Measurements from ENCODE around the gene NIPBL. TPM values are rescaled to one million over a fixed set of nuclear protein-coding genes. Genes with fewer than 3 reads are reported as not detected.

Gene NIPBL
- total and polyA plus RNA-seq, 2 experiments from 2014 or later = 18.5 to 35.0 TPM

GRCh38 chr5:36939969-36940858 lies 63.6 kb downstream of the NIPBL start:
- H3K9me3 ChIP-seq (ENCODE audit: low read depth) = no peaks in the 10 kb centered on the region
- H3K4me3 ChIP-seq = no peak overlapping the region
- peak; percentile 12 for DNase-seq (ENCODE audit: low spot score)
- no peaks in the 10 kb centered on the region for H3K4me1 ChIP-seq (ENCODE audit: insufficient read depth)
- peak overlapping the region; percentile 59 for H3K4me2 ChIP-seq
- H3K79me2 ChIP-seq = peaks cover 98% of the 10 kb centered on the region
- no peaks in the 10 kb centered on the region for H3K9me2 ChIP-seq (replicated peaks; ENCODE audit: insufficient read depth)
- no peaks in the 10 kb centered on the region for H3K27me3 ChIP-seq
- no peak overlapping the region for H2AFZ ChIP-seq
- H4K20me1 ChIP-seq (ENCODE audit: insufficient read depth, poor library complexity, severe bottlenecking) = peaks cover 83% of the 10 kb centered on the region
- no peaks in the 10 kb centered on the region for H3K36me3 ChIP-seq (replicated peaks; ENCODE audit: insufficient read depth, low read depth)
- TF ChIP-seq CTCF (IDR thresholded peaks at IDR 0.05; ENCODE audit: poor library complexity) = no peak
- peak overlapping the region; percentile 30 for H3K27ac ChIP-seq
- WGBS (ENCODE audit: low lambda C conversion rate, missing lambda C conversion rate) = 53% methylated on average over 3 of the region's 3 CpGs

- Histone ChIP-seq H3K9me2 (replicated peaks; ENCODE audit: insufficient read depth) (no peaks in the 10 kb centered on the region), H3K79me2 (peaks cover 98% of the 10 kb centered on the region), H3K27me3 (no peaks in the 10 kb centered on the region), H3K9me3 (ENCODE audit: low read depth) (no peaks in the 10 kb centered on the region), H4K20me1 (ENCODE audit: insufficient read depth, poor library complexity, severe bottlenecking) (peaks cover 93% of the 10 kb centered on the region), H3K27ac (no peak overlapping the region), H3K4me3 (no peak overlapping the region), H3K4me1 (ENCODE audit: insufficient read depth) (no peaks in the 10 kb centered on the region), H3K4me2 (no peak overlapping the region), H3K36me3 (replicated peaks; ENCODE audit: insufficient read depth, low read depth) (no peaks in the 10 kb centered on the region), H2AFZ (no peak overlapping the region)
- DNase-seq (ENCODE audit: low spot score) = no peak
- 93% methylated on average over 1 of the region's 1 CpG for WGBS (ENCODE audit: low lambda C conversion rate, missing lambda C conversion rate)
- TF ChIP-seq EZH2phosphoT487 (IDR thresholded peaks at IDR 0.05; ENCODE audit: low read depth, severe bottlenecking, unreplicated experiment) (no peak), EZH2 (IDR thresholded peaks at IDR 0.05; ENCODE audit: borderline replicate concordance) (no peak), CTCF (IDR thresholded peaks at IDR 0.05; ENCODE audit: poor library complexity) (no peak)
Observed at GRCh38 chr5:36943584-36943983, 67.0 kb downstream of the NIPBL start.

- H3K4me3 ChIP-seq = no peak overlapping the region
- no peaks in the 10 kb centered on the region for H3K36me3 ChIP-seq (replicated peaks; ENCODE audit: insufficient read depth, low read depth)
- WGBS (ENCODE audit: low lambda C conversion rate, missing lambda C conversion rate) = 87% methylated on average over 2 of the region's 2 CpGs
- no peaks in the 10 kb centered on the region for H3K4me1 ChIP-seq (ENCODE audit: insufficient read depth)
- H2AFZ ChIP-seq = no peak overlapping the region
- TF ChIP-seq EZH2phosphoT487 (IDR thresholded peaks at IDR 0.05; ENCODE audit: low read depth, severe bottlenecking, unreplicated experiment) (no peak), CTCF (IDR thresholded peaks at IDR 0.05; ENCODE audit: poor library complexity) (no peak)
- no peak overlapping the region for H3K27ac ChIP-seq
- peaks cover 92% of the 10 kb centered on the region for H4K20me1 ChIP-seq (ENCODE audit: insufficient read depth, poor library complexity, severe bottlenecking)
- peaks cover 98% of the 10 kb centered on the region for H3K79me2 ChIP-seq
- H3K27me3 ChIP-seq = no peaks in the 10 kb centered on the region
- H3K9me3 ChIP-seq (ENCODE audit: low read depth) = no peaks in the 10 kb centered on the region
- no peak overlapping the region for H3K4me2 ChIP-seq
- DNase-seq (ENCODE audit: low spot score) = no peak
- no peaks in the 10 kb centered on the region for H3K9me2 ChIP-seq (replicated peaks; ENCODE audit: insufficient read depth)
Observed at GRCh38 chr5:36944024-36944423, 67.5 kb downstream of the NIPBL start.

Measured in hepatocyte (in vitro differentiated cells).